Stromal cell of bone marrow (primary cell): ENCODE results near the gene MAML2.
A peak's percentile ranks its signal among the peaks of the same experiment; 100 is the strongest.

Experiments
- DNase-seq: peaks from one replicate; pipeline ENCODE4 v3.0.0-alpha.2; 2012; ENCODE audit warnings: low read depth

The MAML2 gene

GRCh38 chr11:96207459-96208449, 135.2 kb downstream of the MAML2 start:
- DNase-seq: no peak

- no peak for DNase-seq
Measured at GRCh38 chr11:96206955-96207354, 136.0 kb downstream of the MAML2 start.

DNA sequence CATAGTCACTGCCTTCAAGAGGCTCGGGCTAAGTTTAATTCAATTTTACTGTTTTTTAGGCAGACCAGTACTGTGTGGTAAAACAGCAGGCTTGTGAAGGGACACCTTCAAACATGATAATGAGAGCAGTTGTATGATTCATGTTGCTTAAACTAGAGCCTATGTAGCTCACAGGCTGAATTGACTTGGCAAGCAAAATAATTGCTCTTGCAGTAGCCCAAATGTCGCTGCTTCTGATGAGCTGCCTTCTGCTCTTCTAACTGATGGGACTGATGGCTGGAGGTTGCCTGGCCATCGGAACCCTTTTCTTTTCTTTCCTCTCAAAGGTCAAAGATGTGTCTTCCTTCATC, 137.6 kb downstream of the MAML2 start:
- DNase-seq: no peak

DNA sequence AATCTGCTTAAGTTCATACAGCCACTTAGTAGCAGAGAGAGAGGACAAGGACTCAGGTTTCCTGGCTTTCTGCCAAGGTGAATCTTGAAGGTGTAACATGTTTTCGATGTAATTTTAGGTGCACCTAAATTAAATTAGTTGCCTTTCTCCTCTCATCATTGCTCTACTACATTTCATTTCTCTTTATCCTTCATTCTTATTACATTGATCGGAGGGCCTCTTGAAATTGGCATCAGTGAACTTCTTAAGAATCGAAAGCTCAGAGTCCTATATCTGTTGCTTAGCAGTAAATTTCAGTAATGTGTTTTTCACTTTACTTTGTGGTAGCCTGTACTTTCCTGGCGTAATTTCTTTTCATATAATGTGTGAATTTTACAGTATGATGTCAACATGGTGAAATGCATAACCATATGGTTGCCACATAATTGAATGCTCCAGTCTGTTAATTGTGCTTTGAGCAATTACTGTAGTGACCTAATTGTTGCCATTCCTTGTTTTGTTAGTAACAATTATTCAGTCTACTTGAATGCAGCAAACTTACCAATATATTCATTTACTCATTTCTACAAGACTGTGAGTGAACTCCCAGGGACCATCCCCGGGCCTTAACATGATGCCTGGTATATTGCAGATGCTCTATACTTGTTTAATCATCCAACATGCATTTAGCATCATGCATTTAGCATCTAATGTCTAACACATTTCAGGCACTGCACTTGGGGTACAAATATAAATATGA, 138.1 kb downstream of the MAML2 start:
- no peak for DNase-seq

DNA sequence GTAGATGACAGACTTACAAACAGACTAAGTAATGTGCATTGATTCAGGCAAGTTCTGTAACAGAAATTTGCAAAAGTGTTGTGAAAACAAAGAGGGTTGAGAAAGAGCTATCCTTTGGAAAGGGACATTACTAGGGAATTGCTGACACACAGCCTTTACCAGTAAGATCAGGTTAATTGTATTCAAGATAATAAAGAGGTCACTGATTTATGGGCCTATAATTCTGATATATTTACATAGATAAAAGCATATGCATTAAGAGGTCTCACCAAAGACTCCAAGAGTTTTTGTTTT, 138.7 kb downstream of the MAML2 start:
- no peak for DNase-seq

DNA sequence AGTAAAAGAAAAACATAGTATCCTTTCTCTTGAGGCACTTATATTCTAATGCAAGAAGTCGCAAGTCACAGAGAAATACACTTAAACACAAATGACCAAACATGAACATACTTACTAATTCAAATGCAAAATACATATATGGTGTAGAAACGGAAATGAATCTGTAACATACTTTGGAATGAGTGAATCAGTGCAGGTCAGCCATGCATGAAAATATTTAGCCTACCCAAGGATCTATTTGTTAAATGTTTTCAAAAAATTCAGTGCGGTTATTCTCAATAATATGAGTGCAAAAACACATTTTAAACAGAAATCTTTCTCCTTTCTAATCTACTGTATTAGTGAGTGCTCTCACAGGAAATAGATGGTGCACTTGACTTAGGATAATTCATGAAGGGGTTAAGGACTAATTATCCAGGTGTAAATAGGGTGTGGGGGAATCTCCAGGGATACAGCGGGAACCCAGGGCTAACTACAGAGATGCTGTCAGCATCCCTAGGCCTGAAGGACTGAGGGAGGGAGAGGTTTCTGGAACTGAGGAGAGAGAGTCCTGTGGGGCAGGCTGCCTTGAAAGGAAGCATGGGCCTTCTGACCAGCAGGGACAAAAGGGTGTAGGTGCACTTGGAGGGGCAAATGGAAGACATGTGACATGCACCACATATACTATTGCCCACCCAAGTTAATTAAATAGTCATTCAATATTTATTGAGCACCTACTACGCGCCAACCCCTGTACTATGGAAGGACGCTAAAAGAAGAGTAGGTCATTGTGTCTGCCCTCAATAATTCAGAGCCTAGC, 139.2 kb downstream of the MAML2 start:
- DNase-seq: no peak

DNA sequence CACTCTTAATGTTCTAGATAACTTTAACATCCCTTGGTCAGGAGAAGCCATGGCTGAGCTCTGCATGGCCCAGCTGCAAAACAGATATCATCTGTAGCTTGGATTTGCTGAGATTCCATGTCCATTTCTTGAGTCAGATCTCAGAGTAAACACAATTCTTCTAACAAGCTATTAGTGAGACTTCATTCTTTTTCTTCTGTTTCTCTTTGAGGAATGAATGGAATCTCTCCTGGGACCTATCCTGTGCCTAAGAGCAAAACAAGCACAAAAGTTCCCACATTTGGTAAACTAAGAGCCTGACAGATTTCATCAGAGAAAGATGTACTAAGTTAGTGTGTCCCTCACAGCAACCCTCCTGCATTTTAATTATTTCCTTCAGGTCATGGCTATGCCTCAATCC, 142.8 kb downstream of the MAML2 start:
- DNase-seq: peak; percentile 46

GRCh38 chr11:96199563-96200025, 143.4 kb downstream of the MAML2 start:
- no peak for DNase-seq

DNA sequence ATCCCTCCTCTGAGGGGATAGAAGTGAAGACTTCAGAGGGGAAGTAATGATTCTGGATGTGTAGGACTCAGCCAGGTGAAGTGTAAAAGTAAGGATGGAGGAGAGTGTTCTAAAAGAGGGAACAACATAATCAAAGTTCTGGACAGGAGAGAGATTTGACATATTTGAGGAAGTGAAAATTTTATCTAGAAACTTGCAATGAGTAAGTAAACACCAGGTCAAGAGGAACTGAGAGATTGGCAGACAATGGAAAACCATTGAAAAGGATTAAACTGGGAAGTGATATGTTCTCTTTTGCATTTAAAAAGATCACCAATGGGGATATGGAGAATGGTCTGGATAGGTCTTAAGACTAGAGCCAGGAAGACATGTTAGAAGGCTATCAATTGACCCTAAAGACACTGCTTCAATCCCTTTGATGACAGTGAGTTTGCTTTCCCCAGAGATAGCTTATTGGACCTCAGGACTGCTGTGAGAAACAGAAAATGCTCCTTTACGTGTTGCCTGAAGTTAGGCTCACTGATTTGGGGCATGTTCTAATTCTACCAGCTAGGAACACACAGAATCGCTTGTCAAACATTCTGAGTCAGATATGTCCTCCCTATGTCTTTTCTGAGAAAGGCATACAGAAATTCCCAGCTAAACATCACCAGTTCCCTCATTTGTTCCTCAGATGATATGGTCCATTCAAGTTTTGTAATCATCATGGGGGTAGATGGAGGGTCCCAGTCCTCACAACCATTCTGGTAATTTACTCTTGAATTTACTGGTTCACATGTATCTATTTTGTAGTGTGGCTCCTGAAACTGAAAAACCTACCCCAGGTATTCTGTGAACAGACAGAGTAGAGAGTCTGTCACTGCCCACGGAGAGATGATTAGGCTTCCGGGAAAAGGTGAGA, 144.9 kb downstream of the MAML2 start:
- DNase-seq: no peak

DNA sequence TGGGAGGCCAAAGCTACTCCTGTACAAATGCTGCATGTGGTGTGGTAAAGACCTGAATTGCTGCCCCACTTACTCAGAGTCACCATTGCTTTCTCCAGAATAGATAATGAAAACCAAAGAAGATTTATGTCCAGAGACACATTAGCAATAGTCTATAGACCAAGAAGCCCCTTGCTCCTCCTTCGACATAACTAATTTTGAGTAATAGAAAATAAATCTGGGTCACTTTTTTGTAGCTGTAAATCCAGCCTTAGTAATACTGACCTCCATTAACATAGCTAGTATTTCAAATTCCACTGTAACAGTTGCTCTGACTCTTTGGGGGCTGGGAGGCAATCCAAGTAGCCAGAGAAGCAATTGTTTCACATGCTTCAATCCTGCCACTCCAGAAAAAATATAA, 145.9 kb downstream of the MAML2 start:
- DNase-seq: no peak

DNA sequence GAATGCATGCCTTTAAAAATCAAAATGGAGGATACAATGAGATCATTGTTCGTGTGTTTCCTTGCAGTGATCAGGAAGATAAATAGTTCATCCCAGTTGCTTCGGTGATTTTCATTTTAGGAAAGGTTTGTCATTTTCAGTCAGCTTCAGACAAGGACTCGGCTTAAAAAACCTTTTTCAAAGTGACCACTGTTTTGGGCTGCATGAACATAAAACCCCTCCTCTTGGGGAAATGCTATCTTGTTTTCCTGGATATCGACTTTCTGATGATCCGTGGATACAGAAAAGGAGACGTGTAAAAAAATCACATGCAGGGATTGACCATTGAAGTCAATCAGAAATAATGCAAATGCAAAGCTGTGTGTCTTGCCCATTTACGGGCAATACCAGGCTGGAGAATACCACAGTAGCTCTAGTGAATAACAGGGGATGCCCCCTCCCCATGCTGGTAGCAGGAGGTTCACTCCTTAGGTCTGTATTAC, 146.8 kb downstream of the MAML2 start:
- no peak for DNase-seq

- DNase-seq: no peak
Measured at GRCh38 chr11:96195671-96196070, 147.3 kb downstream of the MAML2 start.

- DNase-seq: no peak
Measured at GRCh38 chr11:96194581-96195374, 148.2 kb downstream of the MAML2 start.

GRCh38 chr11:96193745-96194443, 149.1 kb downstream of the MAML2 start:
- DNase-seq: no peak

DNA sequence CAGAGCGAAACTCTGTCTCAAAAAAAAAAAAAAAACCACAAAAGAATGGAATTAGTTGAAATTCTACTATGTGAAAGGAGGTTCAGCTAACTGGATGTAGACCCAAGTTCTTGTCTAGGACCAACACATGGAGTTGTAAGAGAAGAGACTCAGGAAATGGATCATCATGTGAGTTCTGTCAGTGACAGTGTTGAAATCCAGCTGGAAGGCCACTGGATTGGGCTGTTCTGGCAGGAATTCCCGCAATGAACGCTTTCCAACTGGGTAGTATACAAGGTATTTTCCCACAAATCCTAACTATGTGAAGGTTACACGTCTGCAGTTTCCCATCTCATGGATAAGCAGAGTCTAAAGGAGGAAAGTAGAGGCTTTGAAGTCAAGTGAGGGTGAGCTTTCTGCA, 151.2 kb downstream of the MAML2 start:
- DNase-seq: no peak

DNA sequence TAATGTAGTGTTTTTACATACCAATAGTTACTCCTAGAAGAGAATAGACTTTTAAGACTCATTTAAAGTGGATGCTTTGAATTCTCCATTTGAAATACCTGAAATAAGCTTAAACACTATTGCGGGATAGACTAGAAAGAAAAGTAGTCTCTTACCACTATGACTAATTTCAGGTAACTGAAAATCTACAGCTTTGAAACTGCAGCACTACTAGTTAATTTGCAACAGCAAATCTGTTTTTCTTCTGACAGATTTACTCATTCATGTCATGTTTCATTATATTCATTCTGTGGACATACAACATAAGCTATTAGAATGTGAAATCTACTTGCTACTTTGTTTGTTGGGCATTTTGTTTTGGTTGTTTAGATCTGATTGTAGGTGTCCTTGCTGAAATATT, 153.6 kb downstream of the MAML2 start:
- DNase-seq: no peak

DNA sequence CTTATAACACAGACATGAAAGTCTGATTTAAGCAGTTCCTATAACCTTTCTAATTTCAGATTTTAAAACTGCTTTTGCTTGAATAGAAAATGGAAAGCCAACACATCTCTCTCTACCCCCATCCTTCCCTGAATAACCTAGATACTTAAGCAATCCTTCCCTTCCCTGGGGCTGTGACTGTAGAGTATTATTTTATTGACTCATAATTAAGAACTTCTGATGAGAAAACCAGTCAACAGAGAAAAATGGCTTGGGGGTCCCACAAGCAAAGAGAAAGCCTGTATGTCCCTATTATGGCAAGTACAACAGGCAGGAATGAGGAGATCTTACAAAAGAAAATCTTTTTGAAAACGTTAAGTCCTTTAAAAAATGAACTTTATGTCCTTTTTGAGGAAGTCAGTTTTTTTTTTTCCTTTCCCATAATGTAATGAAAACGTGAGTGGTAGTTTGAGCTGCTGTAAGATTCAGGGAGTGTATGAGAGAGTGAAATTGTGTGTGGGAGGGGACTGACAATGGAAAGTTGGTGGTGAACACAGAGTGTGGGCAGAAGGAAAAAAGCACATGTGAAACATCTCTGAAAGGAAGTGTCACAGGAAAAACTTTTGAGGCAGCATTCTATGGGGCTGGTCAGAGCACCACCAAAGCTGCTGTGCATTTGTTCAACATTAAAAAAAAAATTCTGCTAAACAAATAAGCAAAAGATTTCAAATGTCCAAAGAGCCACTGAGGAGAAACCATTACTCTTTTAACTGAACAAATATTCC, 154.6 kb downstream of the MAML2 start:
- DNase-seq: peak; percentile 66

- DNase-seq: peak; percentile 65
Measured at GRCh38 chr11:96187822-96188221, 155.2 kb downstream of the MAML2 start.

- DNase-seq: no peak
Measured at GRCh38 chr11:96186806-96187205, 156.2 kb downstream of the MAML2 start.
